Measurements from ENCODE around the gene GPR137B. TPM values are rescaled to one million over a fixed set of nuclear protein-coding genes. Genes with fewer than 3 reads are reported as not detected.

The GPR137B gene
- polyA plus RNA-seq, 1 donor from 2014 or later = 8.2 TPM

- no peaks in the 10 kb centered on the region for H3K9me3 ChIP-seq (ENCODE audit: low read length)
- H3K9me2 ChIP-seq (ENCODE audit: insufficient read depth, low read length) = no peaks in the 10 kb centered on the region
- no peaks in the 10 kb centered on the region for H3K27me3 ChIP-seq (ENCODE audit: insufficient read depth, low read depth, low read length)
- no peak overlapping the region for H3K9ac ChIP-seq (ENCODE audit: low read length)
- no peak overlapping the region for H2AFZ ChIP-seq (ENCODE audit: low read depth, low read length)
- H3K27ac ChIP-seq (ENCODE audit: low read length) = no peak overlapping the region
- no peaks in the 10 kb centered on the region for H3F3A ChIP-seq (ENCODE audit: insufficient read depth, low read length, poor library complexity, severe bottlenecking)
- H3K4me3 ChIP-seq (ENCODE audit: low read length) = no peak overlapping the region
- TF ChIP-seq CTCF (IDR thresholded peaks at IDR 0.05; ENCODE audit: poor library complexity, severe bottlenecking) (no peak), MXI1 (conservative IDR thresholded peaks at IDR 0.05; ENCODE audit: poor library complexity, severe bottlenecking) (no peak), POLR2AphosphoS5 (IDR thresholded peaks at IDR 0.05) (no peak), RAD21 (conservative IDR thresholded peaks at IDR 0.05) (no peak), EZH2 (IDR thresholded peaks at IDR 0.05; ENCODE audit: borderline replicate concordance, insufficient read depth, low read length, poor library complexity, severe bottlenecking) (no peak), TAF1 (IDR thresholded peaks at IDR 0.05; ENCODE audit: low read depth) (no peak), EP300 (conservative IDR thresholded peaks at IDR 0.05; ENCODE audit: poor library complexity, severe bottlenecking) (no peak)
- H3K79me2 ChIP-seq (replicated peaks; ENCODE audit: insufficient read depth, low read length) = no peaks in the 10 kb centered on the region
- no peaks in the 10 kb centered on the region for H3K36me3 ChIP-seq (ENCODE audit: insufficient read depth, low read length)
- H3K4me2 ChIP-seq (ENCODE audit: low read length) = no peak overlapping the region
- no peaks in the 10 kb centered on the region for H4K20me1 ChIP-seq (ENCODE audit: insufficient read depth)
Measured at GRCh38 chr1:236150986-236151385, 8.6 kb downstream of the GPR137B start.

- no peak overlapping the region for H3K4me3 ChIP-seq (ENCODE audit: low read length)
- no peak overlapping the region for H3K9ac ChIP-seq (ENCODE audit: low read length)
- H3K27me3 ChIP-seq (ENCODE audit: insufficient read depth, low read depth, low read length) = no peaks in the 10 kb centered on the region
- H3K27ac ChIP-seq (ENCODE audit: low read length) = no peak overlapping the region
- H3K9me2 ChIP-seq (ENCODE audit: insufficient read depth, low read length) = no peaks in the 10 kb centered on the region
- TF ChIP-seq EP300 (conservative IDR thresholded peaks at IDR 0.05; ENCODE audit: poor library complexity, severe bottlenecking) = no peak
- TF ChIP-seq RAD21 (conservative IDR thresholded peaks at IDR 0.05) = no peak
- no peak for TF ChIP-seq MXI1 (conservative IDR thresholded peaks at IDR 0.05; ENCODE audit: poor library complexity, severe bottlenecking)
- TF ChIP-seq SMC3 (conservative IDR thresholded peaks at IDR 0.05; ENCODE audit: poor library complexity) = no peak
- no peak for TF ChIP-seq CTCF (IDR thresholded peaks at IDR 0.05; ENCODE audit: poor library complexity, severe bottlenecking)
- no peak for TF ChIP-seq TAF1 (IDR thresholded peaks at IDR 0.05; ENCODE audit: low read depth)
- no peak for TF ChIP-seq REST (IDR thresholded peaks at IDR 0.05; ENCODE audit: borderline replicate concordance)
- no peak for TF ChIP-seq POLR2AphosphoS5 (IDR thresholded peaks at IDR 0.05)
- no peak for TF ChIP-seq EZH2 (IDR thresholded peaks at IDR 0.05; ENCODE audit: borderline replicate concordance, insufficient read depth, low read length, poor library complexity, severe bottlenecking)
- no peak overlapping the region for H3K4me2 ChIP-seq (ENCODE audit: low read length)
- H3F3A ChIP-seq (ENCODE audit: insufficient read depth, low read length, poor library complexity, severe bottlenecking) = no peaks in the 10 kb centered on the region
- H4K20me1 ChIP-seq (ENCODE audit: insufficient read depth) = no peaks in the 10 kb centered on the region
- H3K9me3 ChIP-seq (ENCODE audit: low read length) = no peaks in the 10 kb centered on the region
- no peaks in the 10 kb centered on the region for H3K36me3 ChIP-seq (ENCODE audit: insufficient read depth, low read length)
- H2AFZ ChIP-seq (ENCODE audit: low read depth, low read length) = no peak overlapping the region
- no peaks in the 10 kb centered on the region for H3K79me2 ChIP-seq (replicated peaks; ENCODE audit: insufficient read depth, low read length)
Measured at GRCh38 chr1:236151739-236152424, 9.5 kb downstream of the GPR137B start.
